ENCODE measurements around the gene DAGLA.

GRCh38 chr11:61764606-61765260 lies 84.5 kb downstream of the DAGLA start:
- TF ChIP-seq CTCF (IDR thresholded peaks at IDR 0.05; ENCODE audit: insufficient read depth, low read length, poor library complexity, severe bottlenecking) (no peak), EZH2phosphoT487 (conservative IDR thresholded peaks at IDR 0.05; ENCODE audit: low read length) (no peak)

All from SU-DHL-6 (cell line).